CD4-positive, alpha-beta T cell (primary cell): Measurements from ENCODE around the gene PAF1. TPM values are rescaled to one million over a fixed set of nuclear protein-coding genes. Genes with fewer than 3 reads are reported as not detected.

Source experiments
- ATAC-seq: fragments of 200-7000 bp; cut with Tn5 transposase; one replicate; pipeline ENCODE4 v1.10.0; 2022; ENCODE audit warnings: mild to moderate bottlenecking; ENCODE audit not compliant: poor library complexity
- CTCF ChIA-PET: fragments of 350-600 bp; sonication (Branson Sonifier 250); formaldehyde crosslinking; loops from one replicate; lab custom pipeline; 2021; ENCODE audit warnings: antibody characterized with exemption, inconsistent platforms; lab: Charles Lee
- POLR2A ChIA-PET: fragments of 350-600 bp; sonication (Branson Sonifier 250); formaldehyde crosslinking; loops from one replicate; lab custom pipeline; 2021; ENCODE audit warnings: antibody characterized with exemption, inconsistent platforms; lab: Charles Lee
- DNase-seq, 14 experiments: peaks; one replicate each; pipeline ENCODE4 v3.0.0-alpha.2; 2013 to 2020; ENCODE audit warnings: mixed read lengths in 2 of 14
- H3K27ac ChIP-seq, 2 donors: one replicate each; pipeline versions ENCODE4 v1.5.1 to v1.7.0; 2013; ENCODE audit warnings: low read length in 2 of 2, low read depth in 1 of 2, mild to moderate bottlenecking in 1 of 2
- H3K27me3 ChIP-seq, 2 experiments: 1 replicate in 1 of 2; 2 replicates in 1 of 2; pipeline versions ENCODE4 v1.6.1 to v1.7.0; 2013; ENCODE audit warnings: low read length in 2 of 2, control low read depth in 1 of 2, mild to moderate bottlenecking in 1 of 2, moderate library complexity in 1 of 2; ENCODE audit not compliant: insufficient read depth in 2 of 2, control insufficient read depth in 1 of 2
- H3K36me3 ChIP-seq: one replicate; pipeline ENCODE4 v1.6.1; 2013; ENCODE audit warnings: low read length, control low read depth; ENCODE audit not compliant: insufficient read depth
- H3K4me1 ChIP-seq: one replicate; pipeline ENCODE4 v1.6.1; 2013; ENCODE audit warnings: low read length, control low read depth; ENCODE audit not compliant: insufficient read depth
- H3K4me3 ChIP-seq: one replicate; pipeline ENCODE4 v1.5.1; 2013; ENCODE audit warnings: mild to moderate bottlenecking, low read length, moderate library complexity
- H3K9me3 ChIP-seq, 2 experiments: 1 replicate in 1 of 2; 2 replicates in 1 of 2; pipeline versions ENCODE4 v1.6.1 to v1.7.0; 2013; ENCODE audit warnings: low read length in 2 of 2, mild to moderate bottlenecking in 2 of 2, control low read depth in 1 of 2, moderate library complexity in 1 of 2; ENCODE audit not compliant: control insufficient read depth in 1 of 2, insufficient read depth in 1 of 2
- H3K27ac Mint-ChIP-seq: one replicate; pipeline ENCODE4 v1.8.0; 2020; ENCODE audit warnings: mixed read lengths
- H3K27me3 Mint-ChIP-seq: one replicate; pipeline ENCODE4 v1.8.0; 2021; ENCODE audit warnings: mixed read lengths
- H3K36me3 Mint-ChIP-seq: one replicate; pipeline ENCODE4 v1.8.0; 2021; ENCODE audit warnings: low read depth, mixed read lengths
- H3K4me1 Mint-ChIP-seq: one replicate; pipeline ENCODE4 v1.8.0; 2021; ENCODE audit warnings: low read depth, mixed read lengths
- H3K4me3 Mint-ChIP-seq: one replicate; pipeline ENCODE4 v1.8.0; 2020; ENCODE audit warnings: mild to moderate bottlenecking, mixed read lengths
- H3K9me3 Mint-ChIP-seq: one replicate; pipeline ENCODE4 v1.8.0; 2020; ENCODE audit warnings: mixed read lengths
- intact Hi-C, 2 experiments: fragments of 100-400 bp; cut with DNase I in 1 of 2; cut with micrococcal nuclease in 1 of 2; formaldehyde crosslinking; loops; one replicate each; pipeline versions ENCODE4 v1.15.1 to v1.9.0; 2023 to 2025; cut with DNase I, micrococcal nuclease
- total RNA-seq, 174 experiments: library from RNA in 2 of 174; stranded (reverse) in 2 of 174; gene quantifications; one replicate each; pipeline ENCODE4 v1.2.3 and lab custom pipeline; 2021 to 2026
- TF ChIP-seq, protein P1 (sequence below): fragments of 200-600 bp; IDR thresholded peaks from one replicate; pipeline ENCODE4 v1.8.0; 2022; ENCODE audit warnings: antibody characterized with exemption, mild to moderate bottlenecking

PAF1 gene
- total RNA-seq, 2 experiments from 2014 or later = 99.6 to 101 TPM

DNA sequence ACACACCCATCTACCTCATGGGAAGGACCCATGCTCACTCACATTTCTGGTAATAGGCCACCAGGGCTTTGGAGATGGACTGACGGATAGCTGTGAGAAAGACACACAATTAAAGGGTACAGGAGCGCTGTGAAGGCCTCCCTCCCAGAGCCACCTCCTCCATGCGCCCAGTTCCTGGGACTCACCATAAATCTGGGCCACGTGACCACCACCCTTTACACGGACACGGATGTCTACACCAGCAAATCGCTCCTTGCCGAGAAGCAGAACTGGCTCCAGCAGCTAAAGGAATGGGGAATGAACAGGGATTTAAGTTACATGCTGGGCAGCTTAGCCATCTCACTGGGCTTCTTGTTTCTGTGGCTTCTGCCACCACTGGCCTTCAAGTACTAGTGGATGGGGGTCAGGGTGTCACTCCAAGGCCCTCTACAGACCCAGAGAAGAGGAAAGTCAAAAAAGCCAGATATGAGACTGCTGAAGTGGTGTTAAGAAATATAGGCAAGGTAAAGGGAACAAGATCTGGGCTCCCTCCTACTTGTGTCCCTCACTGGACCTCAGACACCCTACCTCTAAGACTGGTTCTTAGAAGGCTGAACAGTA is 42.7 kb upstream of the PAF1 start:
- Histone ChIP-seq H3K9me3 (no peaks in the 10 kb centered on the region), H3K4me1 (peaks cover 57% of the 10 kb centered on the region), H3K27me3 (no peaks in the 10 kb centered on the region), H3K4me3 (no peak overlapping the region), H3K27ac (no peak overlapping the region), H3K36me3 (peaks cover 33% of the 10 kb centered on the region)
- TF ChIP-seq, protein P1, sequence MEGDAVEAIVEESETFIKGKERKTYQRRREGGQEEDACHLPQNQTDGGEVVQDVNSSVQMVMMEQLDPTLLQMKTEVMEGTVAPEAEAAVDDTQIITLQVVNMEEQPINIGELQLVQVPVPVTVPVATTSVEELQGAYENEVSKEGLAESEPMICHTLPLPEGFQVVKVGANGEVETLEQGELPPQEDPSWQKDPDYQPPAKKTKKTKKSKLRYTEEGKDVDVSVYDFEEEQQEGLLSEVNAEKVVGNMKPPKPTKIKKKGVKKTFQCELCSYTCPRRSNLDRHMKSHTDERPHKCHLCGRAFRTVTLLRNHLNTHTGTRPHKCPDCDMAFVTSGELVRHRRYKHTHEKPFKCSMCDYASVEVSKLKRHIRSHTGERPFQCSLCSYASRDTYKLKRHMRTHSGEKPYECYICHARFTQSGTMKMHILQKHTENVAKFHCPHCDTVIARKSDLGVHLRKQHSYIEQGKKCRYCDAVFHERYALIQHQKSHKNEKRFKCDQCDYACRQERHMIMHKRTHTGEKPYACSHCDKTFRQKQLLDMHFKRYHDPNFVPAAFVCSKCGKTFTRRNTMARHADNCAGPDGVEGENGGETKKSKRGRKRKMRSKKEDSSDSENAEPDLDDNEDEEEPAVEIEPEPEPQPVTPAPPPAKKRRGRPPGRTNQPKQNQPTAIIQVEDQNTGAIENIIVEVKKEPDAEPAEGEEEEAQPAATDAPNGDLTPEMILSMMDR = no peak
- POLR2A ChIA-PET = interaction anchor here (0.8 to 5.9 kb wide), 5 partner anchors 12 to 91 kb away, joined by 3 to 163 read pairs (median 3); partner anchors contain the start of genes MED29, PAF1, SAMD4B and SUPT5H
- Mint-ChIP-seq H3K9me3 (no peaks in the 10 kb centered on the region), H3K27me3 (no peaks in the 10 kb centered on the region), H3K27ac (peak overlapping the region; percentile 93), H3K36me3 (peaks cover 53% of the 10 kb centered on the region), H3K4me1 (peaks cover 50% of the 10 kb centered on the region), H3K4me3 (peak overlapping the region; percentile 99)
- ATAC-seq (no peak), DNase-seq (peak in 1 of 14 experiments; percentile 35)
- intact Hi-C loops = no loop called here
- CTCF ChIA-PET = no interaction called here

- TF ChIP-seq, protein P1 = no peak
- no peak overlapping the region for H3K4me3 ChIP-seq
- Mint-ChIP-seq H3K4me1 (peaks cover 50% of the 10 kb centered on the region), H3K27ac (peak overlapping the region; percentile 93), H3K27me3 (no peaks in the 10 kb centered on the region), H3K9me3 (no peaks in the 10 kb centered on the region), H3K36me3 (peaks cover 53% of the 10 kb centered on the region), H3K4me3 (peak overlapping the region; percentile 99)
- no peak overlapping the region for H3K27ac ChIP-seq
- no peak for ATAC-seq
- ChIA-PET POLR2A (interaction anchor here (1.3 to 5.9 kb wide), 6 partner anchors 13 to 90 kb away, joined by 3 to 163 read pairs (median 4); partner anchors contain the start of genes MED29, PAF1, PLEKHG2 and SAMD4B), CTCF (no interaction called here)
- peaks cover 33% of the 10 kb centered on the region for H3K36me3 ChIP-seq
- intact Hi-C loops = no loop called here
- no peaks in the 10 kb centered on the region for H3K27me3 ChIP-seq
- no peak for DNase-seq
- no peaks in the 10 kb centered on the region for H3K9me3 ChIP-seq
- peaks cover 60% of the 10 kb centered on the region for H3K4me1 ChIP-seq
These were observed 41.7 kb upstream of the PAF1 start for GRCh38 chr19:39432677-39433025.

GRCh38 chr19:39430675-39431593 is 40.0 kb upstream of the PAF1 start:
- Histone ChIP-seq H3K4me1 (peaks cover 50% of the 10 kb centered on the region), H3K27ac (peak overlapping the region; percentile 1 to 80), H3K4me3 (no peak overlapping the region), H3K36me3 (peaks cover 33% of the 10 kb centered on the region), H3K9me3 (no peaks in the 10 kb centered on the region), H3K27me3 (no peaks in the 10 kb centered on the region)
- Mint-ChIP-seq H3K4me1 (peaks cover 40% of the 10 kb centered on the region), H3K27ac (peak overlapping the region; percentile 77), H3K4me3 (peak overlapping the region; percentile 54), H3K9me3 (no peaks in the 10 kb centered on the region), H3K36me3 (peaks cover 52% of the 10 kb centered on the region), H3K27me3 (no peaks in the 10 kb centered on the region)
- intact Hi-C loops = no loop called here
- TF ChIP-seq, protein P1 = no peak
- peak; percentile 64 for ATAC-seq
- ChIA-PET CTCF (interaction anchor here (2.2 kb wide), 1 partner anchor 33 kb away, joined by 6 read pairs; no protein-coding TSS in a partner anchor), POLR2A (interaction anchor here (1.3 to 5.9 kb wide), 3 partner anchors 14 to 89 kb away, joined by 3 to 163 read pairs (median 4); partner anchors contain the start of genes MED29, PAF1, SAMD4B and SUPT5H)
- DNase-seq = peak in 11 of 14 experiments; percentile 32 to 93 (median 54)
